ENCODE measurements around the gene LAD1. TPM values are rescaled to one million over a fixed set of nuclear protein-coding genes. Genes with fewer than 3 reads are reported as not detected.

Gene LAD1
- total RNA-seq, 1 donor from 2014 or later: 0.43 TPM

DNA sequence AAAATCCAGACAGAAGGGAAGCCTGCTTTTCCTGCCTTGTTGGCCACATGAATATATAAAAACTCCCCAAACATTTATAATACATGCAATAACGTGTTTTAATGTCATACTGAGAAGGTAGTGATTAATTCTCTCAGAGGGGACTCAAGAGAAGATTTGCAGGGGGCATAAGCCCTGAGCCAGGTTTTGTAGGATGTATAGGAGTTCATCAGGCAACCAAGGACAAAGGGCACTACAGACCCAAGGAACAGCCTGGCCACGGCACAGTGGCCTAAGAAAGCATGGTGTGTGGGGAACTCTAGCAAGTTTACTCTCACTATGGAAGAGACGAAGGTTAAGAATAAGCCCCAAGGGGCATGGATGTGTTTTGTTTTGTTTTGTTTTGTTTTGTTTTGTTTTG, 37.8 kb upstream of the LAD1 start:
- Histone ChIP-seq H3K27ac (no peak overlapping the region), H3K4me3 (no peak overlapping the region), H3K27me3 (no peaks in the 10 kb centered on the region), H3K9me3 (no peaks in the 10 kb centered on the region), H3K36me3 (no peaks in the 10 kb centered on the region), H3K4me1 (peaks cover 0 to 4% of the 10 kb centered on the region in 2 donors)
- intact Hi-C loops (cut with DNase I): loop anchor here (2.0 kb wide), 1 partner anchor 46 kb away; no protein-coding TSS in a partner anchor
- DNase-seq (ENCODE audit: low spot score in 2 of 2): no peak
- TF ChIP-seq, protein P1, sequence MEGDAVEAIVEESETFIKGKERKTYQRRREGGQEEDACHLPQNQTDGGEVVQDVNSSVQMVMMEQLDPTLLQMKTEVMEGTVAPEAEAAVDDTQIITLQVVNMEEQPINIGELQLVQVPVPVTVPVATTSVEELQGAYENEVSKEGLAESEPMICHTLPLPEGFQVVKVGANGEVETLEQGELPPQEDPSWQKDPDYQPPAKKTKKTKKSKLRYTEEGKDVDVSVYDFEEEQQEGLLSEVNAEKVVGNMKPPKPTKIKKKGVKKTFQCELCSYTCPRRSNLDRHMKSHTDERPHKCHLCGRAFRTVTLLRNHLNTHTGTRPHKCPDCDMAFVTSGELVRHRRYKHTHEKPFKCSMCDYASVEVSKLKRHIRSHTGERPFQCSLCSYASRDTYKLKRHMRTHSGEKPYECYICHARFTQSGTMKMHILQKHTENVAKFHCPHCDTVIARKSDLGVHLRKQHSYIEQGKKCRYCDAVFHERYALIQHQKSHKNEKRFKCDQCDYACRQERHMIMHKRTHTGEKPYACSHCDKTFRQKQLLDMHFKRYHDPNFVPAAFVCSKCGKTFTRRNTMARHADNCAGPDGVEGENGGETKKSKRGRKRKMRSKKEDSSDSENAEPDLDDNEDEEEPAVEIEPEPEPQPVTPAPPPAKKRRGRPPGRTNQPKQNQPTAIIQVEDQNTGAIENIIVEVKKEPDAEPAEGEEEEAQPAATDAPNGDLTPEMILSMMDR (IDR thresholded peaks at IDR 0.05): no peak

DNA sequence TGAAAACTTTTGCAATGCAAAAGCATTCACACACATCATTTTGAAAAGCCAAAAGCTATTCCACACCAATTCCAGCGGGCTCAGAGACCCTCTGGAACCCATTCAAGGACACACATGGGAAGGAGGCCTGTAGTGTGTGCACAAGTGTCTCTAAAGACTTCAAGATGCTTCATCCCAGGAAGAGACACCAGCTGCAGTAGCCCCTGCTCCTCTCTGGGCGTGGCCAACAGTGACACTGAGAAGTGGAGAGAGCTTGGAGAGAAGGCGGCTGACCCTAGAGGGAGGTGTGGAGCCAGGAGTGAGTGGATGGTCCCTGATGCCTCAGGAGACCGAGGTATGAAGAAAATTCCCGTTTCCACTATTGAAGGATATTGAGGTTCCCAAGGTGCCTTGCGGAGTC, 37.3 kb upstream of the LAD1 start:
- no peaks in the 10 kb centered on the region for H3K36me3 ChIP-seq
- H3K9me3 ChIP-seq: no peaks in the 10 kb centered on the region
- no peak for DNase-seq (ENCODE audit: low spot score in 2 of 2)
- H3K4me1 ChIP-seq: peaks cover 0 to 4% of the 10 kb centered on the region in 2 donors
- no peak overlapping the region for H3K4me3 ChIP-seq
- no peaks in the 10 kb centered on the region for H3K27me3 ChIP-seq
- TF ChIP-seq, protein P1 (IDR thresholded peaks at IDR 0.05): no peak
- H3K27ac ChIP-seq: no peak overlapping the region
- intact Hi-C loops (cut with DNase I): loop anchor here (2.0 kb wide), 1 partner anchor 46 kb away; no protein-coding TSS in a partner anchor

DNA sequence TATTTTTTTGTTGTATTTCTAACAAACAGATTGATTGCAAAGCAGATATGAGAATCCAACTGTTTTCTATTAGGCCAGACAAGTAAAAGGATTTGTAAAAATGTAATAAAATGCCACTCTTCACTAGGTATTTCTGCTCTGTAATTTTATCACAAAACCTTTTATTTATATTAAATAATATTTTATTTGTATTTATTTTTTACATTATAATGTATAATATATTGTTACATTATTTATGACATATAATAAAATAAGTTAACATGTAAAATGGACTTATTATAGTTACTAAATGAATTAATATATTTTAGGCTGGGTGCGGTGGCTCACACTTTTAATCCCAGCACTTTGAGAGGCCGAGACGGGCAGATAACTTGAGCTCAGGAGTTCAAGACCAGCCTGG, 35.1 kb upstream of the LAD1 start:
- no peaks in the 10 kb centered on the region for H3K36me3 ChIP-seq
- no peaks in the 10 kb centered on the region for H3K27me3 ChIP-seq
- intact Hi-C loops (cut with DNase I): no loop called here
- H3K4me3 ChIP-seq: no peak overlapping the region
- peaks cover 0 to 4% of the 10 kb centered on the region in 2 donors for H3K4me1 ChIP-seq
- TF ChIP-seq, protein P1 (IDR thresholded peaks at IDR 0.05): no peak
- no peak for DNase-seq (ENCODE audit: low spot score in 2 of 2)
- H3K27ac ChIP-seq: no peak overlapping the region
- H3K9me3 ChIP-seq: no peaks in the 10 kb centered on the region

DNA sequence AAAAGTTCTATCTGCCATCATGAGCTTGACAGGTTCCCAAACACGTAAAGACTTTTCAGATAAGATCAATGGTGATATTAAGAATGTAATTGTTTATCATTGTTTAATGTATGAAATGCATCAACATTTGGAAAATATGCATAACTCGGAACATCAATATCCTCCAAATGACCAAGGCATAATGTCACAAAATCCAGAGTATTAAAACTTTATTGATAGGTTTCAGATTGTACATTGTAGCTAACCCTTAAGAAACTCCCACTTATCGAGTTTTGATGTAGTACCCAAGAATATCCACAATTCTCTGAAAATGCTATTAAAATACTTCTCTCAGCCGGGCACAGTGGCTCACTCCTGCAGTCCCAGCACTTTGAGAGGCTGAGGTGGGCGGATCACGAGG, 34.5 kb upstream of the LAD1 start:
- Histone ChIP-seq H3K9me3 (no peaks in the 10 kb centered on the region), H3K36me3 (no peaks in the 10 kb centered on the region), H3K27ac (no peak overlapping the region), H3K4me3 (no peak overlapping the region), H3K4me1 (peaks cover 0 to 4% of the 10 kb centered on the region in 2 donors), H3K27me3 (no peaks in the 10 kb centered on the region)
- TF ChIP-seq, protein P1 (IDR thresholded peaks at IDR 0.05): no peak
- DNase-seq (ENCODE audit: low spot score in 2 of 2): no peak
- intact Hi-C loops (cut with DNase I): no loop called here

DNA sequence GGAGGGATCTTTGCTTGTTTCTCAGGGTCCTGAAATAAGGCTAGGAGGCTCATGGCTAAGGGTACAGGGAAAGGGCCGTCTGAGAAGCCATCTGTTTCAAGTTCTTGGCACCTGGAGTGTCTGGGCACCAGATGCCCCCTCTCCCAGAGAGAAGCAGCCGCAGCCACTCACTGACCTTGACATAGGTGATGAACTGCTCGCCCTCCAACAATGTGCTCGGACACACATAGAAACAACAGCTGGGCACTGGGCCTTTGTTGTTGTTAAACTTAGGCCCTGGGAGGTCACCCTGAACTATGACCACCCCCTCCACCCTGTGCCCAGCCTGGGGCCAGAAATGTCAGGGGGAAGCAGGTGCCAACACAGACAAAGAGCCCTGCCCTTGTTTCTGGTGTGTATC, 31.7 kb upstream of the LAD1 start:
- Histone ChIP-seq H3K4me3 (no peak overlapping the region), H3K9me3 (no peaks in the 10 kb centered on the region), H3K27me3 (no peaks in the 10 kb centered on the region), H3K4me1 (peaks cover 0 to 4% of the 10 kb centered on the region in 2 donors), H3K27ac (no peak overlapping the region), H3K36me3 (no peaks in the 10 kb centered on the region)
- intact Hi-C loops (cut with DNase I): no loop called here
- TF ChIP-seq, protein P1 (IDR thresholded peaks at IDR 0.05): no peak
- DNase-seq (ENCODE audit: low spot score in 2 of 2): no peak

Data from ascending aorta (tissue), 2 donors.